Upper lobe of right lung (tissue), 1 donor: Measurements from ENCODE around the gene ACTMAP. TPM values are rescaled to one million over a fixed set of nuclear protein-coding genes. Genes with fewer than 3 reads are reported as not detected.

Experiments
- ATAC-seq: fragments of 200-7000 bp; cut with Tn5 transposase; one replicate; pipeline ENCODE4 v1.9.1; 2020; ENCODE audit warnings: mild to moderate bottlenecking, moderate library complexity
- DNase-seq: peaks from one replicate; pipeline ENCODE4 v3.0.0-alpha.2; 2020
- H3K27ac ChIP-seq: fragments of 200-600 bp; one replicate; pipeline ENCODE4 v1.8.0; 2022
- H3K27me3 ChIP-seq: fragments of 200-600 bp; one replicate; pipeline ENCODE4 v1.8.0; 2022; ENCODE audit warnings: mild to moderate bottlenecking
- H3K36me3 ChIP-seq: fragments of 200-600 bp; one replicate; pipeline ENCODE4 v1.8.0; 2022
- H3K4me1 ChIP-seq: fragments of 200-600 bp; one replicate; pipeline ENCODE4 v1.8.0; 2022
- H3K4me3 ChIP-seq: fragments of 200-600 bp; one replicate; pipeline ENCODE4 v1.8.0; 2022; ENCODE audit warnings: mild to moderate bottlenecking
- H3K9me3 ChIP-seq: fragments of 200-600 bp; one replicate; pipeline ENCODE4 v1.8.0; 2022
- CTCF ChIP-seq: fragments of 200-600 bp; IDR thresholded peaks from one replicate; pipeline ENCODE4 v1.8.0; 2022; ENCODE audit warnings: antibody characterized with exemption
- intact Hi-C: fragments of 100-400 bp; cut with DNase I; formaldehyde crosslinking; loops from one replicate; pipeline ENCODE4 v1.11.0; 2022
- total RNA-seq: library from RNA; stranded (reverse); fragmentation: NEBNext Ultra II Directional; extraction: Animal tissue kit (Norgen Biotek cat#: 25700); gene quantifications from one replicate; pipeline ENCODE4 v1.2.1, GENCODE V29; 2021
- donor health status: DM: no; HTN: yes; CAD: no; lungs with severe emphysema.

The ACTMAP gene
- total RNA-seq, 1 donor from 2014 or later: 18.5 TPM

DNA sequence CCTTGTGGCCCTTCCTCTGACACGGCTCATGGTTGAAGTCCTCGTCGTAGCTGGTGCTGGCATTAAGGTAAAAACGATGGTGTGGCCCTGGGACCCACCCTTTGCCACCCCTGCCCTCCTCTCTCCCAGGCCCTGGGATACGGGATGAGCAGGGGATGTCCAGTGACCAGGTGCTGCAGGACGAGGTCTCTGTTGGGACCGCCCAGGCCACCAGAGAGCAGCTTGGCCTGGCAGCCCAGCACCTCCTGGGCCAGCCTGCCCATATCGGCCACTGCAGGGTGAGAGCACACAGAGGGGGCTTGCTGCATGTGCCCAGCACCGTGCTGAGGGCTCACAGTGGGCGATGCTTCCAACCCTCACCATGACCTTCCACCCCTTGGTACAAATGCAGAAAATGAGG is 6.4 kb downstream of the ACTMAP start:
- peak overlapping the region; percentile 78 for H3K27ac ChIP-seq
- H3K4me3 ChIP-seq: no peak overlapping the region
- no peak for ATAC-seq
- intact Hi-C loops: no loop called here
- H3K9me3 ChIP-seq: no peaks in the 10 kb centered on the region
- DNase-seq: peak; percentile 61
- peaks cover 30% of the 10 kb centered on the region for H3K4me1 ChIP-seq
- TF ChIP-seq CTCF: no peak
- H3K36me3 ChIP-seq: peaks cover 18% of the 10 kb centered on the region
- no peaks in the 10 kb centered on the region for H3K27me3 ChIP-seq

GRCh38 chr19:40742886-40743285 is 7.4 kb downstream of the ACTMAP start:
- no peak overlapping the region for H3K27ac ChIP-seq

DNA sequence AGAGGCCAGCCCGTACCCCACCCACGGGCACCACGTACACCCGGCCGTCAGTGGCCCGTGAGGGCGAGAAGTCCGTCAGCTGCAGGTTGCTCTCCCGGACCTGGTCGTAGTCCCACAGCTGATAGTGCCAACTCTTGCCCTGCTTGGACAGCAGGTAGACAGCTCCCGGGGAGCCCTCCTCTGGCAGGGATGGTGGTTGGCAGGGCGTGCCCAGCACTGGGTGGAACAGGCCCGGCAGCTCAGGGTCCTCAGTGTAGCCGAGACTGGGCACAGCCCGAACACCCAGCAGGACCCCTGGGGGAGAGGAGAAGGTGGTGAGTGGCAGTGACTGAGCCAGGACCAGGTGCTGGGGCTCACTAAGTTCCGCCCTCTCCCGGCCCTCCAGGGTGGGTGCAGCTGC is 7.8 kb downstream of the ACTMAP start:
- peaks cover 31% of the 10 kb centered on the region for H3K36me3 ChIP-seq
- H3K27ac ChIP-seq: no peak overlapping the region
- no peak overlapping the region for H3K4me3 ChIP-seq
- no peaks in the 10 kb centered on the region for H3K9me3 ChIP-seq
- TF ChIP-seq CTCF: no peak
- peaks cover 21% of the 10 kb centered on the region for H3K4me1 ChIP-seq
- H3K27me3 ChIP-seq: no peaks in the 10 kb centered on the region
- DNase-seq (no peak), ATAC-seq (no peak)
- intact Hi-C loops: no loop called here

More at GRCh38 chr19:40742886-40743285, 7.4 kb downstream of the ACTMAP start:
- peak; percentile 66 for DNase-seq
- H3K4me3 ChIP-seq: no peak overlapping the region
- TF ChIP-seq CTCF: no peak
- H3K4me1 ChIP-seq: peaks cover 21% of the 10 kb centered on the region
- no peaks in the 10 kb centered on the region for H3K27me3 ChIP-seq
- peaks cover 26% of the 10 kb centered on the region for H3K36me3 ChIP-seq
- intact Hi-C loops: no loop called here
- no peak for ATAC-seq
- no peaks in the 10 kb centered on the region for H3K9me3 ChIP-seq

DNA sequence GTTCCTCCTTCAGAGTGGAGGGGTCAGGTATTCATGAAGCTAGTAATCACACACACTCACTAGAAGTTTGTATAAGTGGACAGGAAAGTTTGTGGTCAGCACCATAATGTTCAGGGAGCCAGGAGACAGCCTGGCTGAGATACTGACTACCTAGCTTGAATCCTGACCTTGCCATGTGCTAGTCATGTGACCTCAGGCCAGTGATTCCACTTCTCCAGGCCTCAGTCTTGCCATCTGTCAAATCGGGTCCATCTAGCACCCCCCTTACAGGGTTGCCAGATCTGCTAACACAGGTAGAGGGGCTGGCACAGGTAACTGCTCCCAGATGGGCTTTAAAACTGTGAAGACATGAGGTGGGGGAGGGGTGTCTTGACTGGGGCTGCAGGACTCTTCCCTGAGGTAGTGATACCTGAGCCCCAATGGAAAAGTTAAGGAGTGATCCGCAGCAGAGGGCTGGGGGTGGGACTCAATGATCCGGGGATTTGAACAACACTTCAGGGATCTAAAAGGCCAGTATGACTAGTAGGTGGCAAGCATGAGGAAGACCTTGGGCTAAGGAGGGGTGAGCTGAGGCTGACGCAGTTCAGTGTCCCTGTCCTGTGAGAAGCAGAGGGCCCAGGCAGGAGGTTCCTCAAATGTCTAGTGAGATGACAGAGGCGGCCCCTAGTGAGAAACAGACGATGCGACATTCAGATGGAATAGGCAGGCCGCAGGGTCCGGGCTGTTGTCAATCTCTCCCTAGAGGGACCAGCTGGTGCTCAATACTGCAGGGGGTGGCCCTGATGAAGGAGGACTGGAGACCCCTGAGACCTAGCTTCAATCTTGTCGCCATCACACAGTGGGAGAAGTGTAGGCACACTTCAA is 8.5 kb downstream of the ACTMAP start:
- no peak overlapping the region for H3K4me3 ChIP-seq
- intact Hi-C loops: no loop called here
- no peaks in the 10 kb centered on the region for H3K27me3 ChIP-seq
- peaks cover 38% of the 10 kb centered on the region for H3K36me3 ChIP-seq
- no peaks in the 10 kb centered on the region for H3K9me3 ChIP-seq
- no peak for ATAC-seq
- peaks cover 21% of the 10 kb centered on the region for H3K4me1 ChIP-seq
- H3K27ac ChIP-seq: peak overlapping the region; percentile 79
- no peak for TF ChIP-seq CTCF
- no peak for DNase-seq

GRCh38 chr19:40740747-40741146 is 9.5 kb downstream of the ACTMAP start:
- peak; percentile 61 for DNase-seq
- Histone ChIP-seq H3K36me3 (peaks cover 48% of the 10 kb centered on the region), H3K4me3 (no peak overlapping the region)

More at GRCh38 chr19:40740747-40741146, 9.5 kb downstream of the ACTMAP start:
- no peak for ATAC-seq
- intact Hi-C loops: no loop called here
- H3K27ac ChIP-seq: peak overlapping the region; percentile 79
- H3K9me3 ChIP-seq: no peaks in the 10 kb centered on the region
- H3K27me3 ChIP-seq: no peaks in the 10 kb centered on the region
- no peak for TF ChIP-seq CTCF
- peaks cover 18% of the 10 kb centered on the region for H3K4me1 ChIP-seq
